GM13976 (cell line): ENCODE data around the gene CCNL2.
A peak's percentile ranks its signal among the peaks of the same experiment; 100 is the strongest.
"Not testable (repeated sequence)": the region's sequence is repeated elsewhere in the genome, so short reads cannot be mapped to it uniquely, and the experiment has no call there.

Experiments
- DNase-seq: peaks from one replicate; pipeline ENCODE4 v3.0.0; 2012; ENCODE audit warnings: low spot score
- in situ Hi-C: fragments of 300-500 bp; cut with MboI; formaldehyde crosslinking; loops from one replicate; pipeline ENCODE4 v1.12.0; 2022; ENCODE audit warnings: low sequenced_read_pairs, mixed read lengths, inconsistent platforms; ENCODE audit not compliant: unreplicated experiment
- TF ChIP-seq, protein P1 (sequence below): IDR thresholded peaks from 2 replicates; pipeline ENCODE4 v1.5.1; 2012; ENCODE audit warnings: borderline replicate concordance, mild to moderate bottlenecking; ENCODE audit not compliant: insufficient read depth; ENCODE audit errors: extremely low read depth, missing control alignments, control extremely low read depth

The CCNL2 gene

DNA sequence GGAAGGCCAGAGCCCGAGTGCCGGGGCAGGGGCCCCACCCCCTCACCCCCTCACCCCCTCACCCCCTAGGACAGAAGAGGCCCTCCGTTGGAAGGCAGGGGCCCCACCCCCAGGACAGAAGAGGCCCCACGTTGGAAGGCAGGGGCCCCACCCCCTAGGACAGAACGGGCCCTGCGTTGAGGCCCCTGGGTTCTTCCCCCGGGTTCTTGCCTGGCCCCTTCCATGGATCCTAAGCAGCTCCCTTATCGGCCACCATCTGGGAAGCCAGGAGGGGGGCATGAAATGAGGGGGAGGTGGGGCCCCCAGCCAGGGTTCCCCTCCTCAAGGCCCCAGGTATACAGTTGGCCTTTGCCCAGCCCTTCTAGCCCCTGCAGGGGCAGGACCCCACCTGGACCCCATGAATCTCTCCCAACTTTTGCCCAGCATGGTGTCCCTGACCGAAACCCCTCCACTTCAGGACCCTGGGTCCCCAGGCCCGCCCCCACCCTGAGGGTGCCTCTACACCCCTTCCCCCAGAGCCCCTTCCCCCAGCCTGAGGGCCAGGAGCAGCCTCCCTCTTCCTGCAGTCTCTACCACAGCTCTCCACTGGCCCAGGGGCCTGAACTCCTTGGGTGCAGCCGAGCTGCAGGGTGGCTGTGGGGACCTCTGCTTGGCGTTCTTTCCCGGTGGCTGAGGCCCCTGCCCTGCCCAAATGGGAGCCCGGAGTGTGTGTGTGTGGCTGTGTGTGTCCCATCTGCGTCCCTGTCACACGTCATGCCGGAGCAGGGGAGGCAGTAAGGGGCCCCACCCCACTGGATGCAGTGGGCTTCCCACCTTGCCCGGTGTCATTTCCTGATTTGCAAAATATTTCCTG, 32.1 kb upstream of the CCNL2 start:
- peak; percentile 24 for DNase-seq
- in situ Hi-C loops = no loop called here
- TF ChIP-seq, protein P1, sequence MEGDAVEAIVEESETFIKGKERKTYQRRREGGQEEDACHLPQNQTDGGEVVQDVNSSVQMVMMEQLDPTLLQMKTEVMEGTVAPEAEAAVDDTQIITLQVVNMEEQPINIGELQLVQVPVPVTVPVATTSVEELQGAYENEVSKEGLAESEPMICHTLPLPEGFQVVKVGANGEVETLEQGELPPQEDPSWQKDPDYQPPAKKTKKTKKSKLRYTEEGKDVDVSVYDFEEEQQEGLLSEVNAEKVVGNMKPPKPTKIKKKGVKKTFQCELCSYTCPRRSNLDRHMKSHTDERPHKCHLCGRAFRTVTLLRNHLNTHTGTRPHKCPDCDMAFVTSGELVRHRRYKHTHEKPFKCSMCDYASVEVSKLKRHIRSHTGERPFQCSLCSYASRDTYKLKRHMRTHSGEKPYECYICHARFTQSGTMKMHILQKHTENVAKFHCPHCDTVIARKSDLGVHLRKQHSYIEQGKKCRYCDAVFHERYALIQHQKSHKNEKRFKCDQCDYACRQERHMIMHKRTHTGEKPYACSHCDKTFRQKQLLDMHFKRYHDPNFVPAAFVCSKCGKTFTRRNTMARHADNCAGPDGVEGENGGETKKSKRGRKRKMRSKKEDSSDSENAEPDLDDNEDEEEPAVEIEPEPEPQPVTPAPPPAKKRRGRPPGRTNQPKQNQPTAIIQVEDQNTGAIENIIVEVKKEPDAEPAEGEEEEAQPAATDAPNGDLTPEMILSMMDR = no peak

DNA sequence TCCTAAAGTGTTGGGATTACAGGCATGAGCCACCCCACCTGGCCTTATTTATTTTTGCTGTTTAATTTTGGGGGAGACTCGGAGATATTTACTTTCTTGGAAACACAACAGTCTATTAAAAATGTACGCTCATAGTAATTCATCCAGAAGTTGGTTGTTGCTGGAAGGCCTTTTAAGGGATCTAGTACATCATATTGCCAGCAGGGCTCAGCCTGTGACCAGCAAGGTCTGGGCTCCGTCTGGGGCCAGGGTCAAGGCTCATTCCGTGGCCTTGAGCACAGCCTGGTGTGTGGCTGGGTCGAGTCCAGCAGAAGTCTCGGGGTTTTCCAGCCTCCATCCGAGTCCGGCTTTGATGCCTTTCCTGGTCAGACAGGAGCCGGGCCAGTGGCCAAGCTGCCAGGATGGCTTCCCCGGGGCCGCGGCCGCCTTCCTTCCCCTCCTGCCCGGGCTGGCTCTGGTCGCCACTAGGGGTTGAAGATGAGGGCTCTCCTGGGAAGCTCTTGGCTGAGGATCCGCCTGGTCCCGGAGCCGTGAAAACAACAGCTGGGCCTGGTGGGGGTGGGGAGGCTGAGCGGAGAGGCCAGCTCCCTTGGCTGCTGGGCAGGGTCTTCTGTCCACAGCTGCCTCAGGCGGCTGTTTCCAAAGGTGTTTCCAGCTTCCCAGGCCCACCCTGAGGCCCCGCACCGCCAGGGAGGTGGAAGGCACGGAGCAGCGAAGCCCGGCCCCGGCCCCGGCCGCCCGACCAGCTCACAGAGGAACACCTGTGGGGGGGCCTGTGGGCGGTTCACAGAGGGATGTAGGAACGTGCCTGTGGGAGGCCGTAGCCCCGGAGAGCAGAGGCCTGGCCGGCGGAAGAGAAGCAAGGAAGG, 31.2 kb upstream of the CCNL2 start:
- no peak for DNase-seq
- in situ Hi-C loops = no loop called here
- TF ChIP-seq, protein P1 = no peak

DNA sequence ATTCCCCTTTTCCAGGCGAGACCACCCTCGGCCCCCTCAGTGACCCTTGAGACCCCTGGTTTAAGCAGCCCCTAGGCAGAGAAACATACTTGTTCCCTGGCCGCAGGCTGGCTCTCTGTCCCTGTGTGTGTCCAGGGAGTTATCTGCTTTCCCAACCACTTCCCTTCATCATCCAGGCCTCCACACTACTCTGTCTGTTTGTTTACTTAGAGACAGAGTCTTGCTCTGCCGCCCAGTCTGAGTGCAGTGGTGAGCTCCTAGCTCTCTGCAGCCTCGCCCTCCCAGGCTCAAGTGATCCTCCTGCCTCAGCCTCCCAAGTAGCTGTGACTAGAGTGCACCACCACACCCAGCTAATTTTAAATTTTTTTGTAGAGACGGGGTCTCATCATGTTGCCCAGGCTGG, 30.5 kb upstream of the CCNL2 start:
- no peak for DNase-seq
- TF ChIP-seq, protein P1 = no peak
- in situ Hi-C loops = no loop called here

DNA sequence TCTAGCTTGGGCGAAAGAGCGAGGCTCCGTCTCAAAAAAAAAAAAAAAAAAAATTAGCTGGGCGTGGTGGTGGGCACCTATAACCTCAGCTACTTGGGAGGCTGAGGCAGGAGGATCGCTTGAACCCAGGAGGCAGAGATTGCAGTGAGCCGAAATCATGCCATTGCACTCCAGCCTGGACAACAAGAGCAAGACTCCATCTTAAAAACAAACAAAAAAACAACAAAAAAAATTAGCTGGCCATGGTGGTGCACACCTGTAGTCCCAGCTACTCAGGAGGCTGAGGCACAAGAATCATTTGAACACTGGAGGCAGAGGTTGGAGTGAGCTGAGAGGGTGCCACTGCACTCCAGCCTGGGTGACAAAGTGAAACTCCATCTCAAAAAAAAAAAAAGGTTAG, 29.8 kb upstream of the CCNL2 start:
- in situ Hi-C loops, DNase-seq: not testable (repeated sequence)

DNA sequence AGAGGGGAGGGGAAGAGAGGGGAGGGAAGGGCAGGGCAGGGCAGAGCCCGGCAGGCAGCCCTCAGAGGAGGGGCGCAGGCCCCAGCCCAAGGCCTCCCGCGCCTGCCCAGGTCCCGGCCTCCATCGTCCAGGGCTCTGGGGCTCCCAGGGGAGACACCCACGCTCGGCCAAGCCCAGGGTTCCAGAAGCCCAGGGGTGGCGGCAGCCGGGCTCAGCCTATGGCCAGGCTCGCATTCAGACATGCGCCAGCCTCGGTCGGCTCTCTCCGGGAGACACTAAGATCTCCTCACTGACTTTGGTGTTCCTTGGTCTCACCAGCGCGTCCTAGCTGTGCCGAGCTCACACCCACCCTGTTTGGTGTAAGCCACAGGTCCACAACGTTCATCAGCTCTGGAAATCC, 29.0 kb upstream of the CCNL2 start:
- no peak for DNase-seq
- in situ Hi-C loops = no loop called here
- TF ChIP-seq, protein P1 = no peak

DNA sequence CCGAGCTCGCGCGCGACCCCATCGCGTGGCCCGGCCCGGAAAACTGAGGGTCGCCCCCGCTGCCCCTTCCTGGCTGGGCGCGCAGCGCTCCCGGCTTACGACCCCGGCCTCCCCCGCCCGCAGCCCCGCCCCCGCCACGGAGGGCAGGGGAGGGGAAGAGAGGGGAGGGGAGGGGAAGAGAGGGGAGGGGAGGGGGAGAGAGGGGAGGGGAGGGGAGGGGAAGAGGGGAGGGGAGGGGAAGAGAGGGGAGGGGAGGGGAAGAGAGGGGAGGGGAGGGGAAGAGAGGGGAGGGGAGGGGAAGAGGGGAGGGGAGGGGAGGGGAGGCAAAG, 28.6 kb upstream of the CCNL2 start:
- in situ Hi-C loops = no loop called here
- no peak for DNase-seq
- TF ChIP-seq, protein P1 = no peak

DNA sequence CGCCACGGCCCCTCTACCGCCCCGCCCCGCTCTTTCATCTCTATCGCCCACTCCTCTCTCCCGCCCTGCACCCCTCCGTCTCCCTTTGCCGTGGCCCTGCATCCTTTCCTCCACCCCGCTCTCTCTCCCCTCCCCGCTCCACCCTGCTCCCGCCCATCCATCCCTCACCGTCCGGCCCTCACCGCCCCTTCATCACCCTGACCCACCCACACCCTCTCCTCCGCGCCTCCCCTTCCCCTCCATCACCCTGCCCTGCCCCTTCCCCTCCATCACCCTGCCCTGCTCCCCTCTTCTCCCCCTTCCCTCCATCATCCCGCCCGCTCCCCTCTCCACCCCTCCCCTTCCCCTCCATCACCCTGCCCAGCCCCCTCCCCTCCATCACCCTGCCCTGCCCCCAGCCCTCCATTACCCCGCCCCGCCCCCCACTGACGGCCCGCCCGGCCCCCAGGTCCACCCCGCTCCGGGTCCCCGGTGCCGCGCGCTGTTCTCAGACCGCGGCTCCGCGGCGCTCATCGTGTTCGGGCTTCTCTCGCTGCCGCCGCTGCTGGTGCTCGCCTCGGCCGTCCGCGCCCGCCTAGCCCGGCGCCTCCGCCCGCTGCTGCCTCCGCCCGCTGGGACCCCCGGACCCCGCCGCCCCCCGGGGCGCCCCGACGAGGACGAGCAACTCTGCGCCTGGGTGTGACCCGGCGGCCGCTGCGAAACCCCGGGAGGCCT, 28.1 kb upstream of the CCNL2 start:
- TF ChIP-seq, protein P1 = no peak
- in situ Hi-C loops = no loop called here
- DNase-seq = peak; percentile 65
